ENCODE measurements around the gene ABHD12. TPM values are rescaled to one million over a fixed set of nuclear protein-coding genes. Genes with fewer than 3 reads are reported as not detected.

The ABHD12 gene
- total RNA-seq, 1 experiment from 2014 or later, result 48.3 TPM

GRCh38 chr20:25274481-25274880 is 116.2 kb downstream of the ABHD12 start:
- H3K9ac ChIP-seq (ENCODE audit: low read length), result no peak overlapping the region
- BruUV-seq (replicated peaks), result no TSS peak
- H3K27ac ChIP-seq (ENCODE audit: low read length), result no peak overlapping the region
- H4K20me1 ChIP-seq (ENCODE audit: low read length), result no peaks in the 10 kb centered on the region
- ChIA-PET POLR2A (ENCODE audit: unreplicated experiment) (no interaction called here), CTCF (no interaction called here)
- no peaks in the 10 kb centered on the region for H3K9me3 ChIP-seq (ENCODE audit: low read length)
- no peaks in the 10 kb centered on the region for H3K27me3 ChIP-seq (ENCODE audit: low read length)
- DNase-seq, result no peak
- intact Hi-C loops (cut with micrococcal nuclease), result no loop called here
- H2AFZ ChIP-seq (ENCODE audit: low read length), result no peak overlapping the region
- no peaks in the 10 kb centered on the region for H3K4me1 ChIP-seq (ENCODE audit: insufficient read depth, low read length)
- H3K4me3 ChIP-seq (ENCODE audit: low read length), result no peak overlapping the region
- no peaks in the 10 kb centered on the region for H3F3A ChIP-seq (ENCODE audit: low read length, unreplicated experiment)
- peaks cover 76% of the 10 kb centered on the region for H3K36me3 ChIP-seq (ENCODE audit: low read depth, low read length)
- no peak overlapping the region for H3K4me2 ChIP-seq (ENCODE audit: low read length)
- no peaks in the 10 kb centered on the region for H3K79me2 ChIP-seq (ENCODE audit: low read length)
- no peaks in the 10 kb centered on the region for H3K9me2 ChIP-seq (replicated peaks; ENCODE audit: low read length)
- TF ChIP-seq EZH2 (IDR thresholded peaks at IDR 0.05; ENCODE audit: low read length, unreplicated experiment) (no peak), CTCF (conservative IDR thresholded peaks at IDR 0.05; ENCODE audit: low read depth, low read length) (no peak), EZH2phosphoT487 (IDR thresholded peaks at IDR 0.05; ENCODE audit: borderline replicate concordance, low read length) (no peak)
- no peak for ATAC-seq

- Histone ChIP-seq H3K9ac (ENCODE audit: low read length) (no peak overlapping the region), H3K4me3 (ENCODE audit: low read length) (no peak overlapping the region), H3K4me2 (ENCODE audit: low read length) (no peak overlapping the region), H3K79me2 (ENCODE audit: low read length) (0 out of 2 replicates have a peak, but pooled peaks cover 2% of the 10 kb centered on the region), H4K20me1 (ENCODE audit: low read length) (0 out of 2 replicates have a peak, but pooled peaks cover 4% of the 10 kb centered on the region), H3K9me3 (ENCODE audit: low read length) (no peaks in the 10 kb centered on the region), H2AFZ (ENCODE audit: low read length) (no peak overlapping the region), H3K9me2 (replicated peaks; ENCODE audit: low read length) (no peaks in the 10 kb centered on the region), H3F3A (ENCODE audit: low read length, unreplicated experiment) (no peaks in the 10 kb centered on the region), H3K36me3 (ENCODE audit: low read depth, low read length) (peaks cover 76% of the 10 kb centered on the region), H3K27me3 (ENCODE audit: low read length) (no peaks in the 10 kb centered on the region), H3K4me1 (ENCODE audit: insufficient read depth, low read length) (no peaks in the 10 kb centered on the region), H3K27ac (ENCODE audit: low read length) (no peak overlapping the region)
- BruUV-seq (replicated peaks), result no TSS peak
- DNase-seq (no peak), ATAC-seq (no peak)
- ChIA-PET CTCF (no interaction called here), POLR2A (ENCODE audit: unreplicated experiment) (no interaction called here)
- TF ChIP-seq EZH2 (IDR thresholded peaks at IDR 0.05; ENCODE audit: low read length, unreplicated experiment) (no peak), EZH2phosphoT487 (IDR thresholded peaks at IDR 0.05; ENCODE audit: borderline replicate concordance, low read length) (no peak), CTCF (conservative IDR thresholded peaks at IDR 0.05; ENCODE audit: low read depth, low read length) (no peak)
- intact Hi-C loops (cut with micrococcal nuclease), result no loop called here
Observed at GRCh38 chr20:25273541-25274358, 116.9 kb downstream of the ABHD12 start.

GRCh38 chr20:25273046-25273445 is 117.6 kb downstream of the ABHD12 start:
- H3K79me2 ChIP-seq (ENCODE audit: low read length), result peaks cover 9% of the 10 kb centered on the region; the same call in 1 of the 2 replicates
- no peak for DNase-seq
- intact Hi-C loops (cut with micrococcal nuclease), result no loop called here
- TF ChIP-seq CTCF (conservative IDR thresholded peaks at IDR 0.05; ENCODE audit: low read depth, low read length) (no peak), EZH2 (IDR thresholded peaks at IDR 0.05; ENCODE audit: low read length, unreplicated experiment) (no peak), EZH2phosphoT487 (IDR thresholded peaks at IDR 0.05; ENCODE audit: borderline replicate concordance, low read length) (no peak)
- POLR2A ChIA-PET (ENCODE audit: unreplicated experiment), result no interaction called here
- no peak overlapping the region for H3K4me2 ChIP-seq (ENCODE audit: low read length)
- H3K9me2 ChIP-seq (replicated peaks; ENCODE audit: low read length), result no peaks in the 10 kb centered on the region
- no peak overlapping the region for H2AFZ ChIP-seq (ENCODE audit: low read length)
- H3K4me3 ChIP-seq (ENCODE audit: low read length), result no peak overlapping the region
- CTCF ChIA-PET, result no interaction called here
- no peaks in the 10 kb centered on the region for H3K9me3 ChIP-seq (ENCODE audit: low read length)
- H3F3A ChIP-seq (ENCODE audit: low read length, unreplicated experiment), result no peaks in the 10 kb centered on the region
- H3K27ac ChIP-seq (ENCODE audit: low read length), result no peak overlapping the region
- no TSS peak for BruUV-seq (replicated peaks)
- H3K27me3 ChIP-seq (ENCODE audit: low read length), result no peaks in the 10 kb centered on the region
- H3K36me3 ChIP-seq (ENCODE audit: low read depth, low read length), result peaks cover 77% of the 10 kb centered on the region
- no peak overlapping the region for H3K9ac ChIP-seq (ENCODE audit: low read length)
- H3K4me1 ChIP-seq (ENCODE audit: insufficient read depth, low read length), result no peaks in the 10 kb centered on the region
- no peak for ATAC-seq
- 0 out of 2 replicates have a peak, but pooled peaks cover 10% of the 10 kb centered on the region for H4K20me1 ChIP-seq (ENCODE audit: low read length)

All from PC-3 (cell line).